NCI-H524 (cell line): Measurements from ENCODE around the gene ASB18.
A peak's percentile ranks its signal among the peaks of the same experiment; 100 is the strongest.

Experiments
- DNase-seq, 2 experiments: peaks; one replicate each; lab custom pipeline; 2025; lab: John Stamatoyannopoulos, UW

The ASB18 gene

GRCh38 chr2:236241181-236242056 lies 22.8 kb downstream of the ASB18 start:
- no peak for DNase-seq

DNA sequence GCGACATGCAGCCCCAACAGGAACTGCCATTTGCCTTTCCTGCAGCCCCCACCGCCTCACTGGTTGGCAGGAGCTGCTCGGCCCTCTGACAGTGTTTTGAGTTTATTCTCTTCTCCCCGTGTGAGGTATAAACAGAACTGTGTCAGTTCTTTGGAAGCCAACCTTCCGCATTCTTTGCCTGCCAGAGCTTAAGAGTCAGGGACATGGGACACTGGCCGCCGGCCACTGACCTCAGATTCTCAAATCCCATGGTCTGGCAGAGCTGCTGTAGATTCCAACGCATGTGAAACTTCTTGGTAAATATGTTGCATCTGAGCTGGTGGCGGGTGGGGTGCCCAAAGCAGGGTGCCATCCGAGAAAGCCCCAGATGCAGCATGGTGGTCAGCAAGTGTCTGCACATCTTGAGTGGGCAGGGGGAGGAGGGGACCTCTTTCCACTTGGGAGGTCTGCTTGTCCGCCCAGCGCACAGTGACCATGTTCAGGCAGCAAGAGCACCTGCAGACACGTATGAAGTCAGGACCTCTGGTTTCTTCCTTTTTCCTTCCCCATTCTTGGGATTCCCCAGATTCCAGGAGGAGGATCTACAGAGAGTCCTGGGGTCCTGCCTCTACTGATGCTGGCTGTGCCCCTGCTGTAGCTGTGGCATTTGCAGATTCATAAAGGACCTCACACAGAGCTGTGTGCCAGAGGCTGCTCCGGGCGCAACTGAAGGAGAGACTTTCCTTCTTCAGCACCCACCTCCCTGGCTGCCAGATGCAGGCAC lies 23.8 kb downstream of the ASB18 start:
- DNase-seq = no peak

DNA sequence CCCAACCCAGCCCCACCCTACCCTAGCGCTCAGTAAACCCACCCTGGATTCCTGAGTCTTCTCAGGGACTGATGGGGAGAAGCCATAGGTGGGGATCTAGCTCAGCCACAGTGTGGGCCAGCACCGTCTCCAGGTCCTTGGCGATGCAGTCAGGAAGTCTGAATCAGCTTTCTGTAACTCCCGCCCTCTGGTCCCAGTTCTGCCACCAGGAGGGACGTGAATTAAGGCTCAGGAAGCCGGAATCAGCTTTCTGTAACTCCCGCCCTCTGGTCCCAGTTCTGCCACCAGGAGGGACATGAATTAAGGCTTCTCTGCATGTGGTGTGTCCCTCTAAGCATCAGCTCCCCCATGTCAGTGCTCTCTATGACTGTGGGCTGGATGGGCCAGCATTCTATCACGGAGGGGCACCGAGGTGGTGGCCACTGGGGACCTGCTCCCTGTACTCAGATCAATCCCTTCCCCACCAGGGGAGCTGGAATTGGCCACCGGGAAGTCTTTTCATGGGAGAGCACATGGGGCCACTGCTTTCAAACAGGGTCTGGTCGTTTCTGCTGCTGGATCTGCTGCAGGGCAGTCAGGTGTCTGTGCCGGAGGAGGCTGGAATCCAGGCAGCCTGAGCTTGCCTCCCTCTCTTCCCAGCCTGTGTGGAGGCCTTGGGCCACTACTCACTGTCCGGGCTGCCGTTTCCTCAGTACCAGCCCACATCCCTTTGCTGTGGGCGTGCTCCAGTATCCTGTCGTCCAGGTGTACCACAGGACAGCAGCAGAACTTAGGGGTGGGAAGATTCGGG lies 24.7 kb downstream of the ASB18 start:
- no peak for DNase-seq

GRCh38 chr2:236238751-236239150 lies 25.5 kb downstream of the ASB18 start:
- no peak for DNase-seq

DNA sequence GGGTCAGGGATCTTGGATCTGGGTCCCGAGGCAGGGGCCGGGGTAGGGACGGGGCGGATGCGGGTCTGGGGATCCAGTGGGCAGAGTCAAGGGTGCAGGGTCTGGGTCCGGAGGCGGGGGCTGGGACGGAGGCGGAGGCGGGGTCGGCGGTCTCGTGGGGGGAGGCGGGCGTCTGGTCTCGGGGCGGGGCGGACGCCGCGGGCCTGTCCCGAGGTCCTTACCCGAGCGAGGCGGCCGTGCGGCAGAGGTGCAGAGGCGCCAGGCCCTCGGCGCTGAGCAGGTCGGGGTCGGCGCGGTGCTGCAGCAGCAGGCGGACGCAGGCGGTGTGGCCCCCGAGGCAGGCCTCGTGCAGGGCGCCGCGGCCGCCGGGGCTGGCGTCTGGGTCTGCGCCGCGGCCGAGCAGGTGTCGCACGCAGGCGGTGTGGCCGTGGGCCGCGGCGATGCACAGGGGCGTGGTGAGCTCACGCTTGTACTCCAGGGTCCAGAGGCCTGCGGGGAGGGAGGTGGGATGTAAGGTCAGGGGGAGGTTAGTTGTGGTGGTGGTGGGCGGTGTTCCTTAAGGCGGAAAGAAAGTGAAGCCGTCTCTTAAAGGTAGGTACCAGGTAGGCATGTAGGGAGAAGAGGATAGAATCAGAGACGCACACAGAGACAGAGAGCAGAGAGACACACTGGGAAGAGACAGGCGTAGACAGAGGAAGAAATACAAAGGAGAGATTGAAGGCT lies 26.6 kb downstream of the ASB18 start:
- no peak for DNase-seq

DNA sequence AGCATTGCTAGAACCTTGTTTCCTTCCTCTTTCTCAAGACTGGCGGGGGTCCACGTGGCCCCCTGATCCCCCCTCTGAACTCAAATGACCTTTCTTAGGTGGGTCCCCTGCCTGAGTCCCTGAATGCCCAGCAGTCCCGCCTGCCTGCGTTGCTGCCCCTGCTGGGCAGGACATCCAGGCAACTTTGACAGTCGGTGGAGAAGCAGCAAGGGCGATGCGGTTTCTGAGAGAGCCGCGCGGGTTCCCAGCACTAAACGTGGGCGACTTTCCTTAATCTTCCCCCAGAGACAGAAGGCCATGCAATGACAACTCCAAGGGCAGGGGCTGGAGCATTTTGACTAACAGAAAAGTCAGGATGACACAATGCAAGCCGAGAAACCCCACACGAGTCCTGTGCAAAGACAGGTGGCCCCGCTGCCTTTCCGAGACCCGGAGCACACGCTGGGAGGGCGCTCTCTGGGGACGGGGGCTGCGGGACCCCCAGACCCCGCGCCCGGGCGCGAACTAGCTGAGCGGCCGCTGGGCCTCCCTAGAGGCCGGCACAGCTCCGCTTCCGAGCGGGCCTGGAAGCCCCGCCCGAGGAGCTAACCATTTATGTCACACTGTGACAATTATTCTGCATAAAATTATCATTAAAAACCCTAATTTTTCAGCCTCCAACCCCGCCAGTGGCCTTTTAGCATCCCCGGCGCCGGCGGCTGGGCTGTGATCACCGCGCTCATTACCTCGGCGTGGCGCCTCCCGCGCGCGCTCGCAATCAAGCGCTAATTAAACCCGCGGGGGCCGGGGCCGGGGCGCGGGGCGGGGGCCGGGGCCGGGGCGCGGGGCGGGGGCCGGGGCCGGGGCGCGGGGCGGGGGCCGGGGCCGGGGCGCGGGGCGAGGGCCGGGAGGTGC lies 27.4 kb downstream of the ASB18 start:
- peak in 1 of 2 experiments; percentile 30 for DNase-seq

GRCh38 chr2:236229186-236229585 lies 35.0 kb downstream of the ASB18 start:
- no peak for DNase-seq

DNA sequence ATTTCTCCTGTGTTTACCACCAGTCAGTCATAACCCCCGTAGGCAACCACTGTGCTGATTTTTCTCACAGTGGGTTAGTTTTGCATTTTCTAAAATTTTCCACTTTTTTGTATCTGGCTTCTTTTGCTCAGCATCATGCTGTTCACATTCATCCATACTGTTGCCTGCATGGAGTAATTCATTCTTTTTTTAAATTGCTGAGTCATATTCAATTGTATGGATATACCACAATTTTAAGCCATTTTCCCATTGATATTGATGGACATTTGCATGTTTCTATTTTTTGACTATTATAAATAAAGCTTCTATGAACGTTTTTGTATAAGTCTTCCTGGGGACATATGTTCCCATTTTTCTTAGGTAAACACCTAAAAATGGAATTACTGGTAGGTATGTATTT lies 40.5 kb downstream of the ASB18 start:
- DNase-seq = no peak

- no peak for DNase-seq
Observed at GRCh38 chr2:236221798-236222197, 42.4 kb downstream of the ASB18 start.

DNA sequence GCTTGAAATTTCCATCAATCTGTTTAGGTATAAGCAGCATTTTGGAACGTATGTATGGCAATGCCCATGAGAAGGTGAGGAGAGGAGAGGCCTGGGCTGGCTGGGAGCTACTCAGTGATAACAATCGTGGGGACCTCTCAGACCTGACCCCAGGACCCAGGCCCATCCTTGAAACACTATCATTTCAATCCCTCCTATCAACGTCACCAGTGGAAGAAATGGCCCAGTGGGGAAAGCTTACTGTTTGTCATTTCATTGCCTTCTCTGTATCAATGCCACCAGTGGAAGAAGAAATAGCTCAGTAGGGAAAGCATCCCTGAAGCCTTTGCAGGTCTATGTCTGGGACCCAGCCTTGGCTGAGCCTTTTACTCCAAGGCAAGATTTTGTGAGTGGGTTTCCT lies 44.8 kb downstream of the ASB18 start:
- no peak for DNase-seq

GRCh38 chr2:236217926-236218325 lies 46.3 kb downstream of the ASB18 start:
- no peak for DNase-seq

GRCh38 chr2:236216711-236217110 lies 47.5 kb downstream of the ASB18 start:
- DNase-seq = no peak

- DNase-seq = no peak
Observed at GRCh38 chr2:236215761-236216333, 48.4 kb downstream of the ASB18 start.

- no peak for DNase-seq
Observed at GRCh38 chr2:236215196-236215595, 49.0 kb downstream of the ASB18 start.

GRCh38 chr2:236214376-236214995 lies 49.7 kb downstream of the ASB18 start:
- DNase-seq = no peak

DNA sequence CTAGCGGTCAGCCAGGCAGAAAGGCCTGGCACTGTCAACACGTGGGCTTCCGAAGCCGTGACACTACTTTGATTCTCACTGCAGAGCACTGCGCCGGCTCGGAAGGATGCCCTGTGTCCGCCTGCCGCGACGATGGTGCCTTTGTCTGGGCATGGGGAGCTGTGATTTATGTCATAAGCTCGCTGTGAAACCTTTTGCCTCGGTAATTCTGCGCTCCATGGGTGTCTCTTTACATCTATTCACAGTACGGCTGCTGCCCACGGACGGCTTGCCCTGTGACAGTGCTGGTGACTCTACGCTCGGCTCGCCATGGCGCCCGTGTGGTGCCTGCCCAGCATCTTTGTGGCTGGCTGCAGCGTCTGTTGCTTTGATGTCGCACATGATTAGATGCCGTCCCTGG lies 52.9 kb downstream of the ASB18 start:
- no peak for DNase-seq

- DNase-seq = no peak
Observed at GRCh38 chr2:236210536-236210935, 53.7 kb downstream of the ASB18 start.

DNA sequence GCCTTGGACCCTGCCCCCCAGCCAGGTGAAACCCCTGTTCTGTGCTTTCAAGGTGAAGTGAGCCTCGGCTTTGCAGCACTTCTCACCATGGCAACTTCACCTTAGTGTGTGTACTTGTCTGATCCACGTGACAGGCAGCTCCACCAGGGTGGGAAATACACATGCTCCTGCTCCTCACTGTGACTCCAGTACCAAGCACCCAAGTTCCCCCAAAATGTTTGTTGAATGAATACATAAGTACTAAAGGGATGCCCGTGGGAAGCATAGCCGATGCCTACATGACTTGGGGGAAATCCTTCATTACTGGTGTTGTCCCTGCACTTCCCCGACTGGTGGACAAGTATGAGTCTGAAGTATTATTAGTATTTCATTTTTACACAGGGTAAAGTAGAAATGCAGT lies 54.2 kb downstream of the ASB18 start:
- no peak for DNase-seq

GRCh38 chr2:236209535-236209934 lies 54.7 kb downstream of the ASB18 start:
- no peak for DNase-seq
